ENCODE results near the gene CTSW.
"Not testable (repeated sequence)": the region's sequence is repeated elsewhere in the genome, so short reads cannot be mapped to it uniquely, and the experiment has no call there.

Gene CTSW

GRCh38 chr11:65879617-65880016 lies at the start of gene CTSW:
CTSW (plus strand) TSS chr11:65879837; CDS start chr11:65879855, 18 bp downstream.
- DNase-seq = no peak

GRCh38 chr11:65832231-65832630 lies 47.4 kb upstream of the CTSW start:
- DNase-seq = not testable (repeated sequence)

- peak; percentile 81 for DNase-seq
Observed at GRCh38 chr11:65833297-65834030, 46.2 kb upstream of the CTSW start, which contains the start of gene SNX32. SNX32 (plus strand) TSS chr11:65833963; CDS start chr11:65834066, 103 bp downstream.

GRCh38 chr11:65834202-65834601 lies 45.4 kb upstream of the CTSW start:
- no peak for DNase-seq

GRCh38 chr11:65842144-65842543 lies 37.5 kb upstream of the CTSW start:
- DNase-seq = no peak

- no peak for DNase-seq
Observed at GRCh38 chr11:65843811-65844210, 35.8 kb upstream of the CTSW start.

- DNase-seq = no peak
Observed at GRCh38 chr11:65844231-65844872, 35.3 kb upstream of the CTSW start.

- no peak for DNase-seq
Observed at GRCh38 chr11:65847746-65848145, 31.9 kb upstream of the CTSW start.

- DNase-seq = not testable (repeated sequence)
Observed at GRCh38 chr11:65848693-65849092, 30.9 kb upstream of the CTSW start.

GRCh38 chr11:65849366-65849765 lies 30.3 kb upstream of the CTSW start:
- no peak for DNase-seq

GRCh38 chr11:65849771-65850216 lies 29.8 kb upstream of the CTSW start:
- DNase-seq = no peak

- no peak for DNase-seq
Observed at GRCh38 chr11:65850217-65851082, 29.2 kb upstream of the CTSW start.

- no peak for DNase-seq
Observed at GRCh38 chr11:65851083-65851579, 28.5 kb upstream of the CTSW start.

GRCh38 chr11:65851811-65852507 lies 27.7 kb upstream of the CTSW start:
- DNase-seq = no peak

- no peak for DNase-seq
Observed at GRCh38 chr11:65852508-65853245, 27.0 kb upstream of the CTSW start.

GRCh38 chr11:65853246-65853979 lies 26.2 kb upstream of the CTSW start:
- DNase-seq = no peak

- DNase-seq = no peak
Observed at GRCh38 chr11:65854161-65854592, 25.5 kb upstream of the CTSW start.

- DNase-seq = no peak
Observed at GRCh38 chr11:65854852-65855837, 24.5 kb upstream of the CTSW start.

- DNase-seq = no peak
Observed at GRCh38 chr11:65855927-65856363, 23.7 kb upstream of the CTSW start.

Measured in NCI-H1048 (cell line).